SK-N-MC (cell line): ENCODE results near the gene SLC7A6OS.

ENCODE experiments used
- EZH2 ChIP-seq: fragments of 200-600 bp; sonication (generic); IDR thresholded peaks from one replicate; pipeline ENCODE4 v1.6.1; 2017; ENCODE audit warnings: antibody characterized with exemption
- POLR2AphosphoS5 ChIP-seq: IDR thresholded peaks from 2 replicates; pipeline ENCODE4 v1.6.1; 2012; ENCODE audit warnings: mild to moderate bottlenecking, low read depth, low read length, borderline replicate concordance

- TF ChIP-seq POLR2AphosphoS5, result no peak
- no peak for TF ChIP-seq EZH2
Observed at GRCh38 chr16:68358951-68359350, 48.2 kb upstream of the SLC7A6OS start.
